Smooth muscle cell (in vitro differentiated cells): ENCODE data around the gene LIPT2. TPM values are rescaled to one million over a fixed set of nuclear protein-coding genes. Genes with fewer than 3 reads are reported as not detected.

Experiments
- DNase-seq: peaks from one replicate; lab custom pipeline; 2025; ENCODE audit not compliant: unreplicated experiment; lab: John Stamatoyannopoulos, UW
- H2AFZ ChIP-seq: fragments of 200-600 bp; sonication (generic); 2 replicates; pipeline ENCODE4 v1.6.0; 2016; ENCODE audit warnings: antibody characterized with exemption, low read depth, mild to moderate bottlenecking
- H3F3A ChIP-seq: fragments of 200-600 bp; sonication (generic); 2 replicates; pipeline ENCODE4 v1.6.0; 2017; ENCODE audit warnings: antibody characterized with exemption, low read depth
- H3K27ac ChIP-seq: fragments of 200-600 bp; sonication (generic); 2 replicates; pipeline ENCODE4 v1.5.1; 2016; ENCODE audit warnings: low read depth, mild to moderate bottlenecking
- H3K27me3 ChIP-seq: fragments of 200-600 bp; sonication (generic); 2 replicates; pipeline ENCODE4 v1.6.1; 2016; ENCODE audit warnings: low read depth, mild to moderate bottlenecking
- H3K36me3 ChIP-seq: fragments of 200-600 bp; sonication (generic); 2 replicates; pipeline ENCODE4 v1.5.1; 2016; ENCODE audit warnings: low read depth
- H3K4me1 ChIP-seq: fragments of 200-600 bp; sonication (generic); 2 replicates; pipeline ENCODE4 v1.5.1; 2016; ENCODE audit warnings: low read depth
- H3K4me2 ChIP-seq: fragments of 200-600 bp; sonication (generic); 2 replicates; pipeline ENCODE4 v1.6.0; 2016; ENCODE audit warnings: mild to moderate bottlenecking
- H3K4me3 ChIP-seq: fragments of 200-600 bp; sonication (generic); 2 replicates; pipeline ENCODE4 v1.5.1; 2016; ENCODE audit warnings: mild to moderate bottlenecking
- H3K79me2 ChIP-seq: fragments of 200-600 bp; sonication (generic); 2 replicates; pipeline ENCODE4 v1.6.0; 2016; ENCODE audit warnings: low read depth, mild to moderate bottlenecking
- H3K9ac ChIP-seq: fragments of 200-600 bp; sonication (generic); 2 replicates; pipeline ENCODE4 v1.6.0; 2016; ENCODE audit warnings: low read depth
- H3K9me3 ChIP-seq: fragments of 200-600 bp; sonication (generic); replicated peaks from 2 replicates; pipeline ENCODE4 v1.5.1; 2016; ENCODE audit warnings: low read depth
- H4K20me1 ChIP-seq: fragments of 200-600 bp; sonication (generic); 2 replicates; pipeline ENCODE4 v1.6.0; 2016; ENCODE audit warnings: low read depth
- WGBS: methylation state at CpG from one replicate; pipeline ENCODE4 v1.1.7; 2016; ENCODE audit warnings: low lambda C conversion rate; 5-methylcytosine and 5-hydroxymethylcytosine counted together
- polyA plus RNA-seq: library from polyadenylated mRNA; unstranded; fragments of >200 nt; fragmentation: Nextera tagmentation; extraction: Ambion mirVana; gene quantifications from 2 replicates; pipeline ENCODE4 v1.2.1, GENCODE V29; 2016
- total RNA-seq: library from RNA; depleted of rRNA; stranded (reverse); fragments of >200 nt; gene quantifications from 2 replicates; pipeline ENCODE4 v1.2.3, GENCODE V29; 2014
- TF ChIP-seq, protein P1 (sequence below): fragments of 200-600 bp; sonication (generic); IDR thresholded peaks from 2 replicates; pipeline ENCODE4 v1.5.1; 2017; ENCODE audit warnings: borderline replicate concordance, mild to moderate bottlenecking, antibody characterized with exemption; ENCODE audit not compliant: insufficient read depth, poor library complexity, severe bottlenecking

The LIPT2 gene
- total and polyA plus RNA-seq, 2 experiments from 2014 or later: 4.0 to 10.2 TPM

- no peak for DNase-seq
- WGBS: 89% methylated on average over 10 of the region's 10 CpGs
Measured at GRCh38 chr11:74478877-74479731, 14.4 kb downstream of the LIPT2 start.

GRCh38 chr11:74476536-74476935 is 17.0 kb downstream of the LIPT2 start:
- Histone ChIP-seq H4K20me1 (no peaks in the 10 kb centered on the region), H3K9ac (no peak overlapping the region), H3K27ac (no peak overlapping the region), H2AFZ (no peak overlapping the region), H3F3A (no peaks in the 10 kb centered on the region), H3K4me2 (no peak overlapping the region), H3K4me3 (no peak overlapping the region), H3K27me3 (no peaks in the 10 kb centered on the region), H3K9me3 (no peaks in the 10 kb centered on the region), H3K4me1 (no peaks in the 10 kb centered on the region), H3K79me2 (no peaks in the 10 kb centered on the region), H3K36me3 (no peaks in the 10 kb centered on the region)
- TF ChIP-seq, protein P1, sequence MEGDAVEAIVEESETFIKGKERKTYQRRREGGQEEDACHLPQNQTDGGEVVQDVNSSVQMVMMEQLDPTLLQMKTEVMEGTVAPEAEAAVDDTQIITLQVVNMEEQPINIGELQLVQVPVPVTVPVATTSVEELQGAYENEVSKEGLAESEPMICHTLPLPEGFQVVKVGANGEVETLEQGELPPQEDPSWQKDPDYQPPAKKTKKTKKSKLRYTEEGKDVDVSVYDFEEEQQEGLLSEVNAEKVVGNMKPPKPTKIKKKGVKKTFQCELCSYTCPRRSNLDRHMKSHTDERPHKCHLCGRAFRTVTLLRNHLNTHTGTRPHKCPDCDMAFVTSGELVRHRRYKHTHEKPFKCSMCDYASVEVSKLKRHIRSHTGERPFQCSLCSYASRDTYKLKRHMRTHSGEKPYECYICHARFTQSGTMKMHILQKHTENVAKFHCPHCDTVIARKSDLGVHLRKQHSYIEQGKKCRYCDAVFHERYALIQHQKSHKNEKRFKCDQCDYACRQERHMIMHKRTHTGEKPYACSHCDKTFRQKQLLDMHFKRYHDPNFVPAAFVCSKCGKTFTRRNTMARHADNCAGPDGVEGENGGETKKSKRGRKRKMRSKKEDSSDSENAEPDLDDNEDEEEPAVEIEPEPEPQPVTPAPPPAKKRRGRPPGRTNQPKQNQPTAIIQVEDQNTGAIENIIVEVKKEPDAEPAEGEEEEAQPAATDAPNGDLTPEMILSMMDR: no peak
- WGBS: 85% methylated on average over 2 of the region's 2 CpGs
- no peak for DNase-seq

More at GRCh38 chr11:74478877-74479731, 14.4 kb downstream of the LIPT2 start:
- Histone ChIP-seq H3K9me3 (no peaks in the 10 kb centered on the region), H3K36me3 (no peaks in the 10 kb centered on the region), H4K20me1 (no peaks in the 10 kb centered on the region), H3K4me3 (no peak overlapping the region), H2AFZ (peak overlapping the region; percentile 5), H3K4me2 (no peak overlapping the region), H3K4me1 (no peaks in the 10 kb centered on the region), H3F3A (no peaks in the 10 kb centered on the region), H3K9ac (no peak overlapping the region), H3K27ac (no peak overlapping the region), H3K27me3 (no peaks in the 10 kb centered on the region), H3K79me2 (no peaks in the 10 kb centered on the region)
- TF ChIP-seq, protein P1: no peak

DNA sequence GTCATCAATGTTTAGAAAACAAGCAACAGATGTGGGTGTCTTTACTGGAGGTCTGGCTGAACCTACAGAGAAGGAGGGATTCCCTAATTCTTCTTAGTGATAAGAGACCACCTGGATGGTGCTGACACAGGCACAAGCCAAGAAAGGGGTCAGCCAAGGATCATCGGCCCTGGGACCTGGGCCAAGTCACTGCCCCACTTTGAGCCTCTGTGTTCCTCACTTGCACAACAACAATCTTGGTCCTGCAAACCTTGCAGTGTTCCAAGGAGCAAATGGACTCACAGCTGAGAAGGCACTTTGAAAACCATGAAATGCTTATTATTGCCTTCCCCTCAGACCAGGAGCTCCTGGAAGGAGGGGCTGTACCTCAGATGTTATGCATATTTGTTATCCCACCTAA is 19.2 kb downstream of the LIPT2 start:
- H3F3A ChIP-seq: no peaks in the 10 kb centered on the region
- no peaks in the 10 kb centered on the region for H3K27me3 ChIP-seq
- no peaks in the 10 kb centered on the region for H4K20me1 ChIP-seq
- no peak overlapping the region for H3K4me2 ChIP-seq
- WGBS: 95% methylated on average over 1 of the region's 1 CpG
- no peak overlapping the region for H3K4me3 ChIP-seq
- no peak overlapping the region for H3K27ac ChIP-seq
- no peaks in the 10 kb centered on the region for H3K79me2 ChIP-seq
- TF ChIP-seq, protein P1: no peak
- no peak overlapping the region for H3K9ac ChIP-seq
- H2AFZ ChIP-seq: no peak overlapping the region
- H3K4me1 ChIP-seq: no peaks in the 10 kb centered on the region
- no peaks in the 10 kb centered on the region for H3K9me3 ChIP-seq
- no peak for DNase-seq
- no peaks in the 10 kb centered on the region for H3K36me3 ChIP-seq
